ENCODE data around the gene SUPT5H. TPM values are rescaled to one million over a fixed set of nuclear protein-coding genes. Genes with fewer than 3 reads are reported as not detected.
A peak's percentile ranks its signal among the peaks of the same experiment; 100 is the strongest.

Gene SUPT5H
- total and polyA plus RNA-seq, 4 donors: 35.9 to 158 (median 112) TPM

- peaks cover 17% of the 10 kb centered on the region for H3K4me1 ChIP-seq (ENCODE audit: control insufficient read depth, insufficient read depth, low read length)
- DNase-seq (ENCODE audit: low read depth in 4 of 6, low spot score in 6 of 6): peak in 2 of 6 donors; percentile 35 to 55
- peaks cover 2% of the 10 kb centered on the region for H3K36me3 ChIP-seq (ENCODE audit: control insufficient read depth, insufficient read depth, low read length)
- H3K9me3 ChIP-seq (ENCODE audit: control insufficient read depth, insufficient read depth, low read length): no peaks in the 10 kb centered on the region
- under 1% methylated on average over 56 of the region's 56 CpGs for WGBS (ENCODE audit: insufficient coverage)
- peak within 1 kb of the TSS; percentile 53 for H3K4me3 ChIP-seq (ENCODE audit: low read depth, low read length)
- H3K27ac ChIP-seq (ENCODE audit: low read depth, low read length): no peak within 1 kb of the TSS
- H3K27me3 ChIP-seq (ENCODE audit: control insufficient read depth, insufficient read depth, low read length): peaks cover 34% of the 10 kb centered on the region
Observed at GRCh38 chr19:39514840-39515550, 69.6 kb downstream of the SUPT5H start, which contains the start of gene SELENOV. SELENOV (plus strand) TSS chr19:39515139; CDS start chr19:39515213, 74 bp downstream.

- WGBS (ENCODE audit: insufficient coverage): 2% methylated on average over 38 of the region's 44 CpGs
- no peaks in the 10 kb centered on the region for H3K9me3 ChIP-seq (ENCODE audit: control insufficient read depth, insufficient read depth, low read length)
- H3K27me3 ChIP-seq (ENCODE audit: control insufficient read depth, insufficient read depth, low read length): peaks cover 34% of the 10 kb centered on the region
- H3K36me3 ChIP-seq (ENCODE audit: control insufficient read depth, insufficient read depth, low read length): peaks cover 2% of the 10 kb centered on the region
- H3K4me1 ChIP-seq (ENCODE audit: control insufficient read depth, insufficient read depth, low read length): peaks cover 17% of the 10 kb centered on the region
- H3K4me3 ChIP-seq (ENCODE audit: low read depth, low read length): peak overlapping the region; percentile 53
- H3K27ac ChIP-seq (ENCODE audit: low read depth, low read length): no peak overlapping the region
- DNase-seq (ENCODE audit: low read depth in 4 of 6, low spot score in 6 of 6): no peak
Observed at GRCh38 chr19:39515551-39516191, 70.3 kb downstream of the SUPT5H start.

- H3K4me3 ChIP-seq (ENCODE audit: low read depth, low read length): peak overlapping the region; percentile 53
- no peak for DNase-seq (ENCODE audit: low read depth in 4 of 6, low spot score in 6 of 6)
- H3K27me3 ChIP-seq (ENCODE audit: control insufficient read depth, insufficient read depth, low read length): peaks cover 34% of the 10 kb centered on the region
- peaks cover under 1% of the 10 kb centered on the region for H3K36me3 ChIP-seq (ENCODE audit: control insufficient read depth, insufficient read depth, low read length)
- no peak overlapping the region for H3K27ac ChIP-seq (ENCODE audit: low read depth, low read length)
- H3K9me3 ChIP-seq (ENCODE audit: control insufficient read depth, insufficient read depth, low read length): no peaks in the 10 kb centered on the region
- H3K4me1 ChIP-seq (ENCODE audit: control insufficient read depth, insufficient read depth, low read length): peaks cover 17% of the 10 kb centered on the region
- WGBS (ENCODE audit: insufficient coverage): 37% methylated on average over 3 of the region's 6 CpGs
Observed at GRCh38 chr19:39516270-39516669, 70.9 kb downstream of the SUPT5H start.

- peaks cover 17% of the 10 kb centered on the region for H3K4me1 ChIP-seq (ENCODE audit: control insufficient read depth, insufficient read depth, low read length)
- peaks cover 2% of the 10 kb centered on the region for H3K36me3 ChIP-seq (ENCODE audit: control insufficient read depth, insufficient read depth, low read length)
- whole genome bisulfite sequencing (ENCODE audit: insufficient coverage): 86% methylated on average over 3 of the region's 3 CpGs
- H3K4me3 ChIP-seq (ENCODE audit: low read depth, low read length): no peak overlapping the region
- no peaks in the 10 kb centered on the region for H3K9me3 ChIP-seq (ENCODE audit: control insufficient read depth, insufficient read depth, low read length)
- DNase-seq (ENCODE audit: low read depth in 4 of 6, low spot score in 6 of 6): no peak
- peaks cover 33% of the 10 kb centered on the region for H3K27me3 ChIP-seq (ENCODE audit: control insufficient read depth, insufficient read depth, low read length)
- no peak overlapping the region for H3K27ac ChIP-seq (ENCODE audit: low read depth, low read length)
Observed at GRCh38 chr19:39517432-39517831, 72.0 kb downstream of the SUPT5H start.

GRCh38 chr19:39518458-39518857 is 73.1 kb downstream of the SUPT5H start:
- Histone ChIP-seq H3K36me3 (ENCODE audit: control insufficient read depth, insufficient read depth, low read length) (peaks cover 2% of the 10 kb centered on the region), H3K4me3 (ENCODE audit: low read depth, low read length) (no peak overlapping the region), H3K27me3 (ENCODE audit: control insufficient read depth, insufficient read depth, low read length) (peaks cover 29% of the 10 kb centered on the region), H3K4me1 (ENCODE audit: control insufficient read depth, insufficient read depth, low read length) (peaks cover 17% of the 10 kb centered on the region), H3K27ac (ENCODE audit: low read depth, low read length) (no peak overlapping the region), H3K9me3 (ENCODE audit: control insufficient read depth, insufficient read depth, low read length) (no peaks in the 10 kb centered on the region)
- DNase-seq (ENCODE audit: low read depth in 4 of 6, low spot score in 6 of 6): no peak
- 100% methylated on average over 1 of the region's 5 CpGs for WGBS (ENCODE audit: insufficient coverage)

- H3K27ac ChIP-seq (ENCODE audit: low read depth, low read length): no peak overlapping the region
- no peaks in the 10 kb centered on the region for H3K9me3 ChIP-seq (ENCODE audit: control insufficient read depth, insufficient read depth, low read length)
- H3K36me3 ChIP-seq (ENCODE audit: control insufficient read depth, insufficient read depth, low read length): peaks cover 6% of the 10 kb centered on the region
- peaks cover 24% of the 10 kb centered on the region for H3K27me3 ChIP-seq (ENCODE audit: control insufficient read depth, insufficient read depth, low read length)
- WGBS (ENCODE audit: insufficient coverage): 94% methylated on average over 4 of the region's 9 CpGs
- no peak for DNase-seq (ENCODE audit: low read depth in 4 of 6, low spot score in 6 of 6)
- no peak overlapping the region for H3K4me3 ChIP-seq (ENCODE audit: low read depth, low read length)
- peaks cover 17% of the 10 kb centered on the region for H3K4me1 ChIP-seq (ENCODE audit: control insufficient read depth, insufficient read depth, low read length)
Observed at GRCh38 chr19:39518975-39519374, 73.6 kb downstream of the SUPT5H start.

GRCh38 chr19:39520541-39521484 is 75.4 kb downstream of the SUPT5H start:
- Histone ChIP-seq H3K27me3 (ENCODE audit: control insufficient read depth, insufficient read depth, low read length) (peaks cover 6% of the 10 kb centered on the region), H3K27ac (ENCODE audit: low read depth, low read length) (no peak overlapping the region), H3K36me3 (ENCODE audit: control insufficient read depth, insufficient read depth, low read length) (peaks cover 17% of the 10 kb centered on the region), H3K4me1 (ENCODE audit: control insufficient read depth, insufficient read depth, low read length) (peaks cover 5% of the 10 kb centered on the region), H3K4me3 (ENCODE audit: low read depth, low read length) (no peak overlapping the region), H3K9me3 (ENCODE audit: control insufficient read depth, insufficient read depth, low read length) (no peaks in the 10 kb centered on the region)
- no peak for DNase-seq (ENCODE audit: low read depth in 4 of 6, low spot score in 6 of 6)
- 94% methylated on average over 2 of the region's 8 CpGs for WGBS (ENCODE audit: insufficient coverage)

GRCh38 chr19:39524495-39524894 is 79.1 kb downstream of the SUPT5H start:
- no peak overlapping the region for H3K27ac ChIP-seq (ENCODE audit: low read depth, low read length)
- H3K9me3 ChIP-seq (ENCODE audit: control insufficient read depth, insufficient read depth, low read length): no peaks in the 10 kb centered on the region
- peaks cover 29% of the 10 kb centered on the region for H3K36me3 ChIP-seq (ENCODE audit: control insufficient read depth, insufficient read depth, low read length)
- no peak overlapping the region for H3K4me3 ChIP-seq (ENCODE audit: low read depth, low read length)
- H3K27me3 ChIP-seq (ENCODE audit: control insufficient read depth, insufficient read depth, low read length): no peaks in the 10 kb centered on the region
- WGBS (ENCODE audit: insufficient coverage): 92% methylated on average over 5 of the region's 8 CpGs
- no peak for DNase-seq (ENCODE audit: low read depth in 4 of 6, low spot score in 6 of 6)
- H3K4me1 ChIP-seq (ENCODE audit: control insufficient read depth, insufficient read depth, low read length): no peaks in the 10 kb centered on the region

GRCh38 chr19:39525205-39525604 is 79.8 kb downstream of the SUPT5H start:
- WGBS (ENCODE audit: insufficient coverage): no CpG with 5 or more reads among the region's 3 CpGs
- no peaks in the 10 kb centered on the region for H3K9me3 ChIP-seq (ENCODE audit: control insufficient read depth, insufficient read depth, low read length)
- no peak for DNase-seq (ENCODE audit: low read depth in 4 of 6, low spot score in 6 of 6)

More at GRCh38 chr19:39525205-39525604, 79.8 kb downstream of the SUPT5H start:
- Histone ChIP-seq H3K27ac (ENCODE audit: low read depth, low read length) (no peak overlapping the region), H3K27me3 (ENCODE audit: control insufficient read depth, insufficient read depth, low read length) (no peaks in the 10 kb centered on the region), H3K4me3 (ENCODE audit: low read depth, low read length) (no peak overlapping the region), H3K36me3 (ENCODE audit: control insufficient read depth, insufficient read depth, low read length) (peaks cover 34% of the 10 kb centered on the region), H3K4me1 (ENCODE audit: control insufficient read depth, insufficient read depth, low read length) (no peaks in the 10 kb centered on the region)

Data from spinal cord (tissue), 10 donors.